Measurements from ENCODE around the gene UBA1.

DNA sequence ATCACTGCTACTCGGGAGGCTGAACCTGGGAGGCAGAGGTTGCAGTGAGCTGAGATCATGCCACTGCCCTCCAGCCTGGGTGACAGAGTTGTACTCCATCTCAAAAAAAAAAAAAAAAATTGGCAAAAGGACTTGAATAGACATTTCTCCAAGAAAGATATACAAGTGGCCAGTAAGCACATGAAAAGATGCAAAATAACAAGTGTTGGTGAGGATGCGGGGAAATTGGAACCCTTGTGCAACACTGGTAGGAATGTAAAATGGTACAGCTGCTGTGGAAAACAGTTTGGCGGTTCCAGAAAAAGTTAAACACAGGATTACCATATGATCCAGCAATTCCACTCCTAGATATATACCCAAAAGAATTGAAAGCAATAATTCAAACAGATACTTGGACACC, 29.2 kb upstream of the UBA1 start:
- TF ChIP-seq EZH2 (IDR thresholded peaks at IDR 0.05; ENCODE audit: insufficient read depth, poor library complexity, severe bottlenecking), result no peak
- no peak for TF ChIP-seq EZH2phosphoT487 (IDR thresholded peaks at IDR 0.05; ENCODE audit: insufficient read depth, low read depth)

Data from GM23248 (cell line).